ENCODE data around the gene GPR50. TPM values are rescaled to one million over a fixed set of nuclear protein-coding genes. Genes with fewer than 3 reads are reported as not detected.

Gene GPR50
- polyA plus RNA-seq, 1 of the 3 experiments (the other 2 are of a cell fraction) = not detected

GRCh38 chrX:151228935-151229334 lies 52.6 kb downstream of the GPR50 start:
- Histone ChIP-seq H3K27me3 (ENCODE audit: insufficient read depth) (peaks cover 15% of the 10 kb centered on the region; the same call in 1 of the 2 replicates), H3K4me1 (ENCODE audit: control insufficient read depth in 1 of 2, insufficient read depth in 2 of 2, low read depth in 1 of 2, low read length in 1 of 2) (no peaks in the 10 kb centered on the region), H3K36me3 (replicated peaks in 1 of 2; ENCODE audit: control insufficient read depth in 1 of 2, insufficient read depth in 2 of 2, low read length in 1 of 2) (no peaks in the 10 kb centered on the region), H3K4me2 (no peak overlapping the region), H3K9me3 (no peaks in the 10 kb centered on the region), H3K9ac (no peak overlapping the region), H3K4me3 (ENCODE audit: low read depth in 2 of 2, low read length in 1 of 2) (no peak overlapping the region), H3K79me2 (ENCODE audit: insufficient read depth) (no peaks in the 10 kb centered on the region), H3K9me2 (no peaks in the 10 kb centered on the region), H2AFZ (ENCODE audit: low read depth) (no peak overlapping the region), H3F3A (replicated peaks; ENCODE audit: insufficient read depth) (no peaks in the 10 kb centered on the region), H3K27ac (ENCODE audit: low read depth in 2 of 2, low read length in 1 of 2) (no peak overlapping the region), H4K20me1 (ENCODE audit: insufficient read depth) (no peaks in the 10 kb centered on the region)
- no peak for DNase-seq
- ChIA-PET POLR2A (no interaction called here), CTCF (no interaction called here)
- WGBS (ENCODE audit: low lambda C conversion rate) = 14% methylated on average over 4 of the region's 4 CpGs
- TF ChIP-seq YY1 (IDR thresholded peaks at IDR 0.05; ENCODE audit: low read depth) (no peak), RFX5 (IDR thresholded peaks at IDR 0.05; ENCODE audit: low read length) (no peak), JUND (IDR thresholded peaks at IDR 0.05) (no peak), EZH2phosphoT487 (IDR thresholded peaks at IDR 0.05; ENCODE audit: borderline replicate concordance, low read depth) (no peak), FOXM1 (IDR thresholded peaks at IDR 0.05; ENCODE audit: low read depth) (no peak), GABPA (IDR thresholded peaks at IDR 0.05; ENCODE audit: low read depth) (no peak), IRF3 (IDR thresholded peaks at IDR 0.05; ENCODE audit: low read depth, low read length) (no peak), FOXJ3 (CRISPR knock-in tag; IDR thresholded peaks at IDR 0.05) (no peak), GATA2 (CRISPR knock-in tag; IDR thresholded peaks at IDR 0.05) (no peak), ZBTB33 (IDR thresholded peaks at IDR 0.05; ENCODE audit: borderline replicate concordance, low read depth) (no peak)
- TF ChIP-seq, protein P1, sequence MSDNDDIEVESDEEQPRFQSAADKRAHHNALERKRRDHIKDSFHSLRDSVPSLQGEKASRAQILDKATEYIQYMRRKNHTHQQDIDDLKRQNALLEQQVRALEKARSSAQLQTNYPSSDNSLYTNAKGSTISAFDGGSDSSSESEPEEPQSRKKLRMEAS (IDR thresholded peaks at IDR 0.05; ENCODE audit: low read depth) = no peak

Small RNA genes within 50 kb of the gene (small RNA-seq; reads per million reads assigned to genes)
- gene MIR4330 = 0 reads per million in 7 experiments

Other genes with a start within 250 kb of the GPR50 start
- 11.3 and 12.2 TPM in 2 replicates for gene HMGB3, start 193.2 kb upstream of the GPR50 start, polyA plus RNA-seq (2012; rRNA removed)
- 17.0 and 19.1 TPM in 2 replicates for gene VMA21, start 220.6 kb downstream of the GPR50 start, polyA plus RNA-seq (2012; rRNA removed)